SU-DHL-6 (cell line): ENCODE data around the gene PSMA8.

ENCODE experiments used
- H2AFZ ChIP-seq: fragments of 200-600 bp; sonication (generic); 2 replicates; pipeline ENCODE4 v1.6.1; 2014; ENCODE audit warnings: low read depth, mild to moderate bottlenecking, moderate library complexity, mixed read lengths, antibody characterized with exemption, low read length; ENCODE audit not compliant: severe bottlenecking
- H3F3A ChIP-seq: fragments of 200-600 bp; shearing (Covaris generic); 2 replicates; pipeline ENCODE4 v1.6.0; 2016; ENCODE audit warnings: antibody characterized with exemption, mild to moderate bottlenecking; ENCODE audit not compliant: insufficient read depth
- H3K27ac ChIP-seq: fragments of 200-600 bp; sonication (generic); 2 replicates; pipeline ENCODE4 v1.5.1; 2016; ENCODE audit warnings: low read depth, mild to moderate bottlenecking, low read length, moderate library complexity, mixed read lengths
- H3K27me3 ChIP-seq: fragments of 200-600 bp; sonication (generic), shearing (Covaris generic); 2 replicates; pipeline ENCODE4 v1.6.0; 2014; ENCODE audit warnings: mild to moderate bottlenecking, low read length
- H3K36me3 ChIP-seq: fragments of 200-600 bp; sonication (generic); 2 replicates; pipeline ENCODE4 v1.6.1; 2014; ENCODE audit warnings: mild to moderate bottlenecking, low read length, mixed read lengths
- H3K4me2 ChIP-seq: fragments of 300-600, 200-600 bp; shearing (Covaris generic), sonication (generic); 2 replicates; pipeline ENCODE4 v1.6.0; 2014; ENCODE audit warnings: low read length, low read depth, mild to moderate bottlenecking; ENCODE audit not compliant: poor library complexity, severe bottlenecking
- H3K4me3 ChIP-seq: fragments of 200-600 bp; sonication (generic); 2 replicates; pipeline ENCODE4 v1.5.1; 2014; ENCODE audit warnings: antibody characterized with exemption, low read length, mild to moderate bottlenecking, mixed read lengths; ENCODE audit not compliant: insufficient read depth, poor library complexity, severe bottlenecking
- H3K79me2 ChIP-seq: fragments of 200-600 bp; sonication (generic); 2 replicates; pipeline ENCODE4 v1.6.1; 2014; ENCODE audit warnings: mild to moderate bottlenecking, low read length, moderate library complexity; ENCODE audit not compliant: insufficient read depth
- H3K9ac ChIP-seq: fragments of 200-600 bp; sonication (generic); 2 replicates; pipeline ENCODE4 v1.7.0; 2014; ENCODE audit warnings: mild to moderate bottlenecking, low read length
- H3K9me2 ChIP-seq: fragments of 200-600 bp; sonication (generic); replicated peaks from 2 replicates; pipeline ENCODE4 v1.6.1; 2014; ENCODE audit warnings: low read length; ENCODE audit not compliant: insufficient read depth
- H3K9me3 ChIP-seq: fragments of 200-600 bp; sonication (generic); 2 replicates; pipeline ENCODE4 v1.6.1; 2014; ENCODE audit warnings: low read length, mixed read lengths; ENCODE audit not compliant: insufficient read depth
- H4K20me1 ChIP-seq: fragments of 200-600 bp; sonication (generic); 2 replicates; pipeline ENCODE4 v1.6.1; 2014; ENCODE audit warnings: low read depth, mild to moderate bottlenecking, antibody characterized with exemption, low read length, moderate library complexity, mixed read lengths
- CTCF ChIP-seq: fragments of 200-600 bp; sonication (generic); IDR thresholded peaks from one replicate; pipeline ENCODE4 v1.5.1; 2017; ENCODE audit warnings: antibody characterized with exemption, mild to moderate bottlenecking, low read length, moderate library complexity; ENCODE audit not compliant: insufficient read depth, poor library complexity, severe bottlenecking
- EZH2phosphoT487 ChIP-seq: fragments of 200-600 bp; sonication (generic), shearing (Covaris generic); conservative IDR thresholded peaks from 2 replicates; pipeline ENCODE4 v1.6.1; 2018; ENCODE audit warnings: mild to moderate bottlenecking, antibody characterized with exemption, low read length, moderate library complexity, mixed read lengths

PSMA8 gene

GRCh38 chr18:26206488-26206887, 72.8 kb downstream of the PSMA8 start:
- Histone ChIP-seq H2AFZ (no peak overlapping the region), H3K36me3 (no peaks in the 10 kb centered on the region), H3K9ac (no peak overlapping the region), H3K9me2 (no peaks in the 10 kb centered on the region), H3K4me3 (no peak overlapping the region), H3K27me3 (no peaks in the 10 kb centered on the region), H3F3A (no peaks in the 10 kb centered on the region), H3K27ac (no peak overlapping the region), H3K4me2 (no peak overlapping the region), H3K9me3 (no peaks in the 10 kb centered on the region), H4K20me1 (no peaks in the 10 kb centered on the region), H3K79me2 (no peaks in the 10 kb centered on the region)
- TF ChIP-seq EZH2phosphoT487 (no peak), CTCF (no peak)

GRCh38 chr18:26207937-26208336, 74.3 kb downstream of the PSMA8 start:
- Histone ChIP-seq H3K9ac (no peak overlapping the region), H3K4me2 (no peak overlapping the region), H3K9me3 (no peaks in the 10 kb centered on the region), H3K4me3 (no peak overlapping the region), H3K27me3 (no peaks in the 10 kb centered on the region), H3K9me2 (no peaks in the 10 kb centered on the region), H2AFZ (no peak overlapping the region), H4K20me1 (no peaks in the 10 kb centered on the region), H3K36me3 (no peaks in the 10 kb centered on the region), H3F3A (no peaks in the 10 kb centered on the region), H3K27ac (no peak overlapping the region), H3K79me2 (no peaks in the 10 kb centered on the region)
- no peak for TF ChIP-seq CTCF
- no peak for TF ChIP-seq EZH2phosphoT487

- Histone ChIP-seq H3K27me3 (no peaks in the 10 kb centered on the region), H3K9ac (no peak overlapping the region), H4K20me1 (no peaks in the 10 kb centered on the region), H3K36me3 (no peaks in the 10 kb centered on the region), H3K4me2 (no peak overlapping the region), H3K27ac (no peak overlapping the region), H3K79me2 (no peaks in the 10 kb centered on the region), H3K4me3 (no peak overlapping the region), H2AFZ (no peak overlapping the region), H3F3A (no peaks in the 10 kb centered on the region), H3K9me3 (no peaks in the 10 kb centered on the region), H3K9me2 (no peaks in the 10 kb centered on the region)
- TF ChIP-seq EZH2phosphoT487 = no peak
- no peak for TF ChIP-seq CTCF
Measured at GRCh38 chr18:26208977-26209376, 75.3 kb downstream of the PSMA8 start.

GRCh38 chr18:26210147-26210546, 76.5 kb downstream of the PSMA8 start:
- H3K27ac ChIP-seq = no peak overlapping the region
- TF ChIP-seq EZH2phosphoT487 = no peak
- no peak for TF ChIP-seq CTCF
- H4K20me1 ChIP-seq = no peaks in the 10 kb centered on the region
- H3K79me2 ChIP-seq = no peaks in the 10 kb centered on the region
- H3K4me2 ChIP-seq = no peak overlapping the region
- H3K36me3 ChIP-seq = no peaks in the 10 kb centered on the region
- no peaks in the 10 kb centered on the region for H3F3A ChIP-seq
- H3K9me2 ChIP-seq = no peaks in the 10 kb centered on the region
- H3K9me3 ChIP-seq = no peaks in the 10 kb centered on the region
- H3K4me3 ChIP-seq = no peak overlapping the region
- H3K9ac ChIP-seq = no peak overlapping the region
- no peak overlapping the region for H2AFZ ChIP-seq
- no peaks in the 10 kb centered on the region for H3K27me3 ChIP-seq
